GM12878 (cell line): ENCODE measurements around the gene SLC2A4. TPM values are rescaled to one million over a fixed set of nuclear protein-coding genes. Genes with fewer than 3 reads are reported as not detected.

Experiments used
- BMI1 ChIP-seq: fragments of 450-650 bp; IDR thresholded peaks from 2 replicates; pipeline ENCODE4 v1.6.1; 2016; ENCODE audit warnings: mild to moderate bottlenecking, moderate library complexity, borderline replicate concordance
- CTCF ChIP-seq, 3 experiments: IDR thresholded peaks in 2 of 3; conservative IDR thresholded peaks in 1 of 3; 2 replicates each; pipeline ENCODE4 v1.5.1; 2011; ENCODE audit warnings: low read depth in 3 of 3, low read length in 3 of 3, mild to moderate bottlenecking in 3 of 3, control low read depth in 2 of 3, moderate library complexity in 2 of 3, inconsistent platforms in 1 of 3, mixed read lengths in 1 of 3; ENCODE audit not compliant: control insufficient read depth in 2 of 3, insufficient read depth in 1 of 3; ENCODE audit errors: extremely low read depth in 1 of 3
- DPF2 ChIP-seq: fragments of 450-650 bp; IDR thresholded peaks from 2 replicates; pipeline ENCODE4 v1.6.1; 2017; ENCODE audit warnings: mild to moderate bottlenecking
- EED ChIP-seq: sonication (generic); IDR thresholded peaks from 2 replicates; pipeline ENCODE4 v1.6.1; 2016; ENCODE audit warnings: antibody characterized with exemption, low read depth
- EP300 ChIP-seq, 2 experiments: fragments of 150-350 bp in 1 of 2; IDR thresholded peaks; 2 replicates each; pipeline ENCODE4 v1.6.1; 2011 to 2012; ENCODE audit warnings: low read depth in 2 of 2, low read length in 2 of 2, borderline replicate concordance in 1 of 2, improper control_type of control experiment in 1 of 2, inconsistent platforms in 1 of 2; ENCODE audit not compliant: control insufficient read depth in 1 of 2
- MXI1 ChIP-seq: fragments of 150-350 bp; IDR thresholded peaks from 2 replicates; pipeline ENCODE4 v1.6.1; 2011; ENCODE audit warnings: low read depth, mild to moderate bottlenecking, inconsistent platforms, low read length, improper control_type of control experiment
- MYC ChIP-seq: IDR thresholded peaks from 2 replicates; pipeline ENCODE4 v1.6.1; 2011; ENCODE audit warnings: mild to moderate bottlenecking, low read length, moderate library complexity, inconsistent platforms; ENCODE audit not compliant: insufficient read depth, insufficient replicate concordance, insufficient read length, severe bottlenecking
- RAD21 ChIP-seq: IDR thresholded peaks from 2 replicates; pipeline ENCODE4 v1.6.1; 2011; ENCODE audit warnings: mild to moderate bottlenecking, low read depth, low read length, moderate library complexity; ENCODE audit not compliant: insufficient read depth
- SUPT20H ChIP-seq: IDR thresholded peaks from 2 replicates; pipeline ENCODE4 v1.6.1; 2011; ENCODE audit warnings: low read depth, mild to moderate bottlenecking, low read length, moderate library complexity, borderline replicate concordance; ENCODE audit not compliant: control insufficient read depth
- TCF12 ChIP-seq: IDR thresholded peaks from 2 replicates; pipeline ENCODE4 v1.6.1; 2011; ENCODE audit warnings: low read depth, mild to moderate bottlenecking, low read length
- YY1 ChIP-seq: IDR thresholded peaks from 2 replicates; pipeline ENCODE4 v1.6.1; 2011; ENCODE audit warnings: low read depth, mild to moderate bottlenecking, low read length
- polyA plus RNA-seq, 11 experiments: library from polyadenylated mRNA; depleted of rRNA in 4 of 11; unstranded in 6 of 11; stranded (reverse) in 5 of 11; fragments of >200 nt; fragmentation: Nextera tagmentation in 4 of 11; fragmentation: Illumina TruSeq in 1 of 11; extraction: Ambion mirVana in 4 of 11; extraction: Trizol in 1 of 11; gene quantifications; 1 replicate in 1 of 11; 2 replicates in 10 of 11; pipeline versions ENCODE4 v1.2.1 to v1.2.3, GENCODE V29; 2011 to 2016; ENCODE audit warnings: inconsistent platforms in 2 of 11, missing spikeins in 2 of 11, low read depth in 1 of 11
- total RNA-seq, 4 experiments: library from RNA; depleted of rRNA in 3 of 4; stranded (reverse); fragments of >200 nt in 3 of 4; fragmentation: Illumina TruSeq in 1 of 4; extraction: Trizol in 1 of 4; gene quantifications; 2 replicates each; pipeline versions ENCODE4 v1.2.1 to v1.2.3, GENCODE V29; 2013 to 2021

The SLC2A4 gene
- total and polyA plus RNA-seq, 10 of the 15 experiments (the other 5 are each of a cell fraction or from before 2014, with no cell fraction given), result 0.03 to 0.23 (median 0.04) TPM; not detected in 4

- TF ChIP-seq TCF12 (0 out of 2 replicates have a peak, but pooled peaks have one; percentile 20), CTCF (IDR thresholded peaks at IDR 0.05 in 2 of 3, conservative IDR thresholded peaks at IDR 0.05 in 1 of 3; ENCODE audit: control insufficient read depth in 2 of 3, extremely low read depth in 1 of 3, insufficient read depth in 1 of 3, low read depth in 3 of 3, low read length in 3 of 3) (peak; percentile 84 to 93 (median 86); a peak in 5 of 6 replicates), EP300 (IDR thresholded peaks at IDR 0.05; ENCODE audit: borderline replicate concordance in 1 of 2, control insufficient read depth in 1 of 2, low read depth in 2 of 2, low read length in 2 of 2) (no peak), DPF2 (0 out of 2 replicates have a peak, but pooled peaks have one; percentile 24), MXI1 (peak; percentile 63), YY1 (peak; percentile 72), EED (peak; percentile 40; the same call in 1 of the 2 replicates), RAD21 (peak; percentile 74), MYC (peak; percentile 34), SUPT20H (no peak), BMI1 (no peak)
Observed at GRCh38 chr17:7296189-7296861, 14.8 kb downstream of the SLC2A4 start (continued).
